Spleen (tissue), 7 donors: ENCODE data around the gene RND1.

Experiments
- CTCF ChIP-seq, 11 experiments: fragments of 200-600 bp in 7 of 11; fragments of 450-650 bp in 4 of 11; sonication (generic) in 4 of 11; IDR thresholded peaks in 8 of 11; conservative IDR thresholded peaks in 3 of 11; 1 replicate in 7 of 11; 2 replicates in 4 of 11; pipeline versions ENCODE4 v1.4.0 to v1.8.0; 2016 to 2021; ENCODE audit warnings: antibody characterized with exemption in 11 of 11, inconsistent platforms in 4 of 11, mild to moderate bottlenecking in 1 of 11
- POLR2A ChIP-seq, 3 donors: fragments of 450-650 bp; IDR thresholded peaks; one replicate each; pipeline ENCODE4 v1.5.1; 2017; ENCODE audit warnings: antibody characterized with exemption in 3 of 3, mild to moderate bottlenecking in 1 of 3
- POLR2AphosphoS5 ChIP-seq, 3 donors: sonication (generic); formaldehyde crosslinking; IDR thresholded peaks; one replicate each; pipeline ENCODE4 v1.5.1; 2017; ENCODE audit warnings: antibody characterized with exemption in 3 of 3
- donor health status: DM: no; HTN: no; CAD: no; lungs with moderate emphysema.
- donor health status: DM: no; HTN: no; CAD: no.
- donor health status: DM: no; HTN: no; CAD: no.

GRCh38 chr12:48813465-48814261, 52.0 kb downstream of the RND1 start:
- TF ChIP-seq POLR2A (IDR thresholded peaks at IDR 0.05), result no peak
- TF ChIP-seq CTCF (IDR thresholded peaks at IDR 0.05 in 8 of 11, conservative IDR thresholded peaks at IDR 0.05 in 3 of 11), result no peak
- no peak for TF ChIP-seq POLR2AphosphoS5 (IDR thresholded peaks at IDR 0.05)
